ENCODE measurements around the gene SH2D3C.

SH2D3C gene, protein sequence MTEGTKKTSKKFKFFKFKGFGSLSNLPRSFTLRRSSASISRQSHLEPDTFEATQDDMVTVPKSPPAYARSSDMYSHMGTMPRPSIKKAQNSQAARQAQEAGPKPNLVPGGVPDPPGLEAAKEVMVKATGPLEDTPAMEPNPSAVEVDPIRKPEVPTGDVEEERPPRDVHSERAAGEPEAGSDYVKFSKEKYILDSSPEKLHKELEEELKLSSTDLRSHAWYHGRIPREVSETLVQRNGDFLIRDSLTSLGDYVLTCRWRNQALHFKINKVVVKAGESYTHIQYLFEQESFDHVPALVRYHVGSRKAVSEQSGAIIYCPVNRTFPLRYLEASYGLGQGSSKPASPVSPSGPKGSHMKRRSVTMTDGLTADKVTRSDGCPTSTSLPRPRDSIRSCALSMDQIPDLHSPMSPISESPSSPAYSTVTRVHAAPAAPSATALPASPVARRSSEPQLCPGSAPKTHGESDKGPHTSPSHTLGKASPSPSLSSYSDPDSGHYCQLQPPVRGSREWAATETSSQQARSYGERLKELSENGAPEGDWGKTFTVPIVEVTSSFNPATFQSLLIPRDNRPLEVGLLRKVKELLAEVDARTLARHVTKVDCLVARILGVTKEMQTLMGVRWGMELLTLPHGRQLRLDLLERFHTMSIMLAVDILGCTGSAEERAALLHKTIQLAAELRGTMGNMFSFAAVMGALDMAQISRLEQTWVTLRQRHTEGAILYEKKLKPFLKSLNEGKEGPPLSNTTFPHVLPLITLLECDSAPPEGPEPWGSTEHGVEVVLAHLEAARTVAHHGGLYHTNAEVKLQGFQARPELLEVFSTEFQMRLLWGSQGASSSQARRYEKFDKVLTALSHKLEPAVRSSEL
- total RNA-seq, result 19.7 to 65.6 (median 46.2) reads per million in 4 donors

DNA sequence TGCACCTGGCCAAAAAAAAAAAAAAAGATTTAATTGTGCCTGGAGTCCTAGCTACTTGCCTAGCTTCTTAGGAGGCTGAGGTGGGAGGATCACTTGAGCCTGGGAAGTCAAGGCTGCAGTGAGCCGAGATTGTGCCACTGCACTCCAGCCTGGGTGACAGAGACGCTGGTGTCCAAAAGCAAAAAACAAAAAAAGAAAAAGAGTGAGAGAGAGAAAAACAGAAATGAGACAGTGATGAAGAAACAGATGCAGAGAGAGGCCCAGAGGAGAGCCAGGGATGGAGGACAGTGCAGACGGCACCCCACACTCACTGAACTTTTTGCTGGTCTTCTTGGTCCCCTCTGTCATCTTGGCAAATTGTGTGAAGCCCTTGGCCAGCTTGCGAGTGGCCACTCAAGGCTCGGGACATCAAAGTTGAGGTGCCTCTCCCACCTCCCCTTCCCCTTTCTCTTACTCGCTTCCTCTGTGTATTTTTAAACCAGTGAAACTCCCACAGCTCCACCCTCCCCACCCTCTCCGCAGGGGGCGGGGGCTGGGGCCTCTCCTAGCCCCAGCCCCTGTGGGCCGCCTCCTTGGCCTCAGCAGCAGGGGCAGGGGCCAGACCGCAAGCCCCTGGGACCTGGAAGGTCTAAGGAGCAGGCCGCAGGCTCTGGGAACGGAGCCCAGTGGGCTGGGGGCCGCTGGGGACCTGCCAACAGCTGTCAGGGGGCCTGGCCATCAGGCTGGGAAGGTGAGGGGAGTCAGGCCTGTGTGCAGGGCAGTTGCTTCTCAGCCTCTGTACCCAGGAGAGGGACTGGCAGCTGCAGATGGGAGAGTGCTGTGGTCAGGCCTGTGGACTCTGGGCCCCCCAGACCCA is at the start of gene SH2D3C:
SH2D3C (minus strand) TSS at position 387 of the 856 bp plus-strand sequence; CDS start at position 348, 39 bp downstream.
- DNase-seq, result peak in 2 of 5 donors; percentile 34 to 78

DNA sequence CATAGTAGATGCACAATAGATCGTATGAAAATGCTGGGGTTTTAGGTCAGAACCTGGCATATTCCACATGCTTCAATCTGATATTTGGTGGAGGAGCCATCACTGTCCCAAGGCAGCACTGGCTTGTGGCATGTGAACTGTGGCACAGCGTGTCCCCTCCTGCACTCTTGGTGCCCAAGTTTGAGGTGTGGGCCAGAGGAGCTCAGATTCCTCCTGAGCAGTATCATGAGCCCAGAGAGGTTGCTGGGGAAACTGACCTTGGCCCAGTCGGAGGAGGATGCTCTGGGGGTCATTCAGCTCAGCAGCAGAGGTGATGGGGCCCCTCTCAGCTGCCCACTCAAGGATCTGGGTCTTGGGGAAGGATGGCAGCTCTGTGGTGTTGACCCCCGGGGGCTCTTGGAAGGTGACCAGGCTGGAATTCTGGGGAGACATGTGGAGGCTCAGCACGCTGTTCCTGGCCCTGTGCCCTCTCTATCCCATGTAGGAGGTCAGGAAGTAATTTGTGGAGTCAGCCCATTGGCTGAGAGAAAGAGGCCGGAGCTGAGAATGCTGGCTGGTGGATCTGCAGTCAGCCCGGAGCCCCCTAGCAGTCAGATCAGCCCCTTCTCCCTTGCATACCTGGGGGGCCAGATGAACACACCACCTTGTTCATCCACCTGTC is 47.9 kb upstream of the SH2D3C start:
- no peak for DNase-seq

DNA sequence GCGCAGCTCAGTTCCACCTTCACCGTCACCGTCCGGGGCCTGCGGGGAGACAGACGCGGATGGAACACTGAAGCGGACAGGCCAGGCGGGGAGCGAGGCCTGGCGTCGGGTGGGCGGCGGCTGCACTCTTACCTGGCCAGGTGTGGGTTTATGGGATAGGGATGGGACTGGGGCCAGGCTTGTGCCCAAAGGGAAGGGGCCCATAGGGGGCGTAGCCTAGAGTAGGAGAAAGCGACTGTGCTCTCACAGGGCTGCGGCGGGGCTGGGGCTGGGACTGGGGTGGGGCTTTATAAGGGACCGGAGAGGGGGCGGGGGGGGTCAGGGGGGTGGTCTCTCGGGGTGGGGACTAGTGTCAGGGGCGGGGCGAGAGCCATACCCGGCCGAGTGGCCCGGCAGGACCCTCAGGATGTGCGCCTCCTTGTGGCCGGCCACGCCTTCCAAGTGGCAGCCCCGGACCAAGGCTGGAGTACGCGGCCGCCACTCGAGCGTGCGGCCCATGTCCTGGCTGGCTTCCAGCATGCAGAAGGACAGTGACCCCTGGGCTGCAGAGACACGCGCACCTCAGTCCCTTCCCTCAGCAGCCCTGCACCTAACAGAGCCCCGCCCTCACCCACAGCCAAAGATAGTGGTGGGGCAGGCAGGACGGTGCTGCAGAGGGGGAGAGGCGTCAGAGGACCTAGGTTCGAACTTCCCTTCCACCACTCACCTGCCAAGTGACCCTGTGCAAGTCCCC is 47.0 kb upstream of the SH2D3C start:
- no peak for DNase-seq

DNA sequence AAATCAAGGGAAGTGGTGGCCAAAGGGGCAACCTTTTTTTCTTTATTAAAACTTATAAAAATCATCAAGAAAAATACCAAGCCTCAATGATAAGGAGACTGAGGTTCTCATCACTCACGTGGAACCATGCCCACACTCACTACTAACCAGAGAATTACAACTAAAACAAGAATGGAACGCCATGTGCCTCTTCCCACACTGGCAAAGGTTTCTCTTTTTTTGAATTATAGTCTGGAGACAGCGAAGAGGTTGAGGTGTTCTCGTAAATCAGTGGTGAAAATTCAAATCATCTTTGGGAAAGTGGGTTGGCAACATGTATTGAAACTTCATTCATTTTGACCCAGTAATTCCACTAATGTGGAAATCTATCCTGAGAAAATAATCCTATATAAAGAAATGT is 43.6 kb upstream of the SH2D3C start:
- DNase-seq, result no peak

DNA sequence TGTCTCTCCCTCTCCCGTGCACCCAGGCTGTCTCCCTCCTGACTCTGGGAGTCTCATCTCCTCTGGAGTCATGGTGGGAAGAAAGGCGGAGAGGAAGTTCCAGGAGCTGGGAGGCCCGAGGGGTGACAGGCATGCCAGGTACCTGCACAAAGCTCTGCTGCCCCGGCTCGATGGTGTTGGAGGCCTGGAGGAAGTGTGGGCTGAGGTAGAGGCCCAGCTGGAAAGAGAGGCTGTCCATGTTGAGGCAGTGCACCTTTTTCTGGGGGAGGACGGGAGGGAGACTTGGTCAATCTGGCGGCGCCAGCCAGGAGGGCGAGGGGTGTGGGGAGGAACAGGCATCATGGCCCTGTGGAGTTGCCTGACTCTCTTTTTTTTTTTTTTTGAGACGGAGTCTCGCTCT is 40.1 kb upstream of the SH2D3C start:
- no peak for DNase-seq

DNA sequence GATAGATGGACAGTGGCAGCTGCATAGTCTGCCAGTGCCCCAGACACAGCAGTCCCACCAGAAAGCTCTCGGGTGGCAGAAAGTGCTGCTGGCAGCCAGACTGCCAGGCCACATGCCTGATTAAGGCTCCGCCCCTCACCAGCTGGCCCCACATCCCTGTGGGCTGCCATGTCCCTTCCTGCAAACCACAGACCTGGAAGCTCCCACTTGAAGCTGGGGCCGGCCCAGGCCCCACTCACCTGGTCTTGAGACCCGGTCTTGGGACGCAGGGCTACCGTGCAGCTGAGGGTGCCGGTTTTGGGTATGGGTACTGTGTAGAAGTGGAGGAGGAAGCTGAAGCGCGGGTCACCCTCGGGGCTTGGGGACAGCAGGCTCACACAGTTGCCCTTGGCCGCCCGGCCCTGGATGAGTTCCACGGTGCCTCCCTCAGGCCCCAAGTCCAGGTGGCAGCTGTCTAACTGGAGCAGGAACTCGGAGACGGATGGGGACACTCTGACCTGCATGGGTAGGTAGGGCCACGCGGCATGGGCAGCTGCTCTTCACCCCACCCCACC is 39.5 kb upstream of the SH2D3C start:
- no peak for DNase-seq

DNA sequence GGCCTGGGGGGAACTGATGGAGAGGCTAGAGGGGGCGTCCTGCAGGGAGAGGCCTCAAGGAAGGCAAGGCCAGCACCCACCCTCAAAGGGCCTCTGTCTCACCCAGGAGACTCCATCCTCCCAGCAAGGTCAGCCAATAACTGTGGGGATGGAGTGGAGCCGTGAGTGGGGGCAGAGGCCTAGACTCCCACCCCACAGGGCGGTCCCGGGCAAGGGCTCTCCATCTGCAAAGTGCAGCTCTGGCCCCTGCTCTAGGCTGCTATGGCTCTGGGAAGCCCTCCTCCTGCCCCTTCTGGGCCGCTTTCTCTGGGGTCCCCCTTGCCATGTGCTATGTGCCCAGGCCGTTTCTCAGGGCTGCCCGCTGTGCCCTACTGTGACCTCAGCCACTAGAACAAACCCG is 38.3 kb upstream of the SH2D3C start:
- no peak for DNase-seq

DNA sequence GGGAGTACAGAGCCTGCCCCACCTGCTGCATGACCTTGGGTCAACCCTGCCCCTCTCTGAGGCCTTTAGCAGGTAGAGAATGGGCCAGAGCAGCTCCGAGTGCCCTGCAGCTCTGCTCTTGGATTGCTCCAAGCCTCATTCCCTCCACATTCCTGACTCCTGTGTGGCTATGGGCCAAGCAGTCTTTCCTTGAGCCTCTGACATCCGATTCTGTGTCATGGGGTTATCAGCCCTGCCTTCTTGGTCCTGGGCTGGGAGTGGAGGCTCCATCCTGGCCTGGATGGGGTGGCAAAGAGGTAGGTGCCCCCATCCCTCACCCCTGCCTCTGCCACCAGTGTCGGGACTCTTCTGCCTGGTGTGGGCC is 37.9 kb upstream of the SH2D3C start:
- DNase-seq, result no peak

- DNase-seq, result no peak
Observed at GRCh38 chr9:127815512-127816361, 37.3 kb upstream of the SH2D3C start.

DNA sequence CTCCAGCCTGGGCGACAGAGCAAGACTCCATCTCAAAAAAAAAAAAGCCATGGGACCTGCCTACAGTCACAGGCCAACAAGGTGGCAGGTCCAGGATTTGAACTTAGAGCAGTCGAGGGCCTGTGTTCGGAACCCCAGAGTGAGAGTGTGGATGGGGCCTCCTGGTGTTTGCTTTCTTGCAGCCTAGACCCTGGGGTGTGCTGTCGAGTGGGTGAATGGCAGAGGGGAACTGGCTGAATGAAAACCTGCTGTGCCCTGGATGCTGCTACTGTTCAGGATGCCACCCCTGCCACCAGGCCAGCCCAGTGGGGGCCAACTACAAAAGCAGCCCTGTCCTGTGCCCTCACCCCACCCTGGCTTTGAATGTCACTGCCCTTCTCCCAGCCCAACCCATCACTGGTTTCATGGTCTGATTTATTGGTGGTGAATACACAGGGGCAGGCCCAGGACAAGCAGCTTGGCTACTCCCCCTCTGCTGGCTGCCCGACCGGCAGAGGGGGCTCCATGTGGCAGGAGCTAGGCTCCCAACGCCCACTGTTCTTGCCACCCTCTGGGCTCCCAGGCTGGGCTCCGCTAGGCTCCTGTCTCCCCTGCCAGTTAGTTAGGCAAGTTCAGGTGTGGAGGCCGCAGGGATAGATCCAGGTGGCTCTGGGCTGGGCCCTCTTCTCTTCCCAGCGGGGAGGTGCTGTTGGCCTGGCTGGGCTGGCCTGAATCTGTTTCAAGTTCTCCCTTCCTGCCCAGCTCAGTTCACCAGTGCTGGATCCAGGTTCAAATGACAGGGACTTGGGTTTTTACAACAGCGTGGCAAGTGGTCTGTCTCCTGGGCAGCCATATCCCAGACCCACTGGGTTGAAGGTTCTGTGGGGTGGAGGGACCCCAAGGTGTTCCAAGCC is 36.4 kb upstream of the SH2D3C start:
- DNase-seq, result no peak

- DNase-seq, result no peak
Observed at GRCh38 chr9:127813686-127814226, 35.3 kb upstream of the SH2D3C start.

GRCh38 chr9:127812936-127813675 is 34.6 kb upstream of the SH2D3C start:
- no peak for DNase-seq

GRCh38 chr9:127812011-127812410 is 33.5 kb upstream of the SH2D3C start:
- DNase-seq, result no peak

DNA sequence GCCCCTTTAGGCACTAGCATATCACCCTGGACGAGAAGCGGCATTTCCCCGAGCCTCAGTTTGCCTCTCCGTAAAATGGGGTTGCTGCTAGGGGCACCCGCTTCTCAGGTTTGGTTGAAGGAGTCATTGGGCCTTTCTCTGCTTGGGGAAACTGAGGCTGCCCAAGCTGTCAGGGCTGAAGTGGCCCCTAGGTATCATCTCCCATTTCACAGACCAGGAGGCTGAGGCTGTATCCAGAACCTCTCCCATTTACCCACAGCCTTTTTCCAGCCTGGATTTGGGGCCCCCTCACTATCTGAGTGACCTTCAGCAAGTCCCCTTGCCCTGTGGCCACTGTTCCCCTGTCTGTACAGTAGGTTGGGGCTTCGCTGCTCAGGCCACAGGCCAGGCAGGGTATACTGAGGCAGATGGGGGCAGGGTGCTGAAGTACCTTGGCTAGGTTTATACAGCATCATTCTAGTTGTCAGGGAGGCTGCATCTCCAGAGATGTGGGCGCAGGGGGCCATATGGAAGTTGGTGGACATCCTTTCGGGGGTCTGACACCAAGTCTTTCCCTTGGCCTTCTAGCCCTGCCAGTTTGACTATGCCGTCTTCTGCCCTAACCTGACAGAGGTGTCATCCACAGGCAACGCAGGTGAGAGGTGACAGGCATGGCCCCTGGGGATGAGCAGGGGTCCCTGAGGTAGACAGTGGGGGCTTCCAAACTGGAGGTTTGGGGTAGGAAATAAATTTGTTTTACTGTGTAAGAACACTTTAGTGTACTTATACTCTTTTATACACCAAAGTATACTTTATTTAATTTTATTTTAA is 32.1 kb upstream of the SH2D3C start:
- no peak for DNase-seq

- DNase-seq, result no peak
Observed at GRCh38 chr9:127809540-127810377, 31.3 kb upstream of the SH2D3C start.

GRCh38 chr9:127809002-127809539 is 30.6 kb upstream of the SH2D3C start:
- no peak for DNase-seq
